Keratinocyte (primary cell): ENCODE results near the gene DEF6.

Experiments
- CTCF ChIP-seq, 3 experiments: IDR thresholded peaks in 1 of 3; conservative IDR thresholded peaks in 1 of 3; optimal IDR thresholded peaks in 1 of 3; 2 replicates in 2 of 3; 3 replicates in 1 of 3; pipeline versions ENCODE3 to v1.5.1; 2011; ENCODE audit warnings: low read length in 3 of 3, mild to moderate bottlenecking in 3 of 3, moderate library complexity in 2 of 3, control low read depth in 1 of 3, inconsistent platforms in 1 of 3; ENCODE audit not compliant: insufficient read depth in 2 of 3; ENCODE audit errors: extremely low read depth in 1 of 3
- EZH2 ChIP-seq: IDR thresholded peaks from one replicate; pipeline ENCODE4 v1.6.1; 2012; ENCODE audit warnings: inconsistent platforms, mild to moderate bottlenecking, low read length, moderate library complexity

GRCh38 chr6:35304299-35304698 lies 6.7 kb downstream of the DEF6 start:
- no peak for TF ChIP-seq CTCF (optimal IDR thresholded peaks at IDR 0.05 in 1 of 3, IDR thresholded peaks at IDR 0.05 in 1 of 3, conservative IDR thresholded peaks at IDR 0.05 in 1 of 3; ENCODE audit: extremely low read depth in 1 of 3, insufficient read depth in 2 of 3, low read length in 3 of 3)
- TF ChIP-seq EZH2: no peak
